Measurements from ENCODE around the gene OGFR.

OGFR gene

DNA sequence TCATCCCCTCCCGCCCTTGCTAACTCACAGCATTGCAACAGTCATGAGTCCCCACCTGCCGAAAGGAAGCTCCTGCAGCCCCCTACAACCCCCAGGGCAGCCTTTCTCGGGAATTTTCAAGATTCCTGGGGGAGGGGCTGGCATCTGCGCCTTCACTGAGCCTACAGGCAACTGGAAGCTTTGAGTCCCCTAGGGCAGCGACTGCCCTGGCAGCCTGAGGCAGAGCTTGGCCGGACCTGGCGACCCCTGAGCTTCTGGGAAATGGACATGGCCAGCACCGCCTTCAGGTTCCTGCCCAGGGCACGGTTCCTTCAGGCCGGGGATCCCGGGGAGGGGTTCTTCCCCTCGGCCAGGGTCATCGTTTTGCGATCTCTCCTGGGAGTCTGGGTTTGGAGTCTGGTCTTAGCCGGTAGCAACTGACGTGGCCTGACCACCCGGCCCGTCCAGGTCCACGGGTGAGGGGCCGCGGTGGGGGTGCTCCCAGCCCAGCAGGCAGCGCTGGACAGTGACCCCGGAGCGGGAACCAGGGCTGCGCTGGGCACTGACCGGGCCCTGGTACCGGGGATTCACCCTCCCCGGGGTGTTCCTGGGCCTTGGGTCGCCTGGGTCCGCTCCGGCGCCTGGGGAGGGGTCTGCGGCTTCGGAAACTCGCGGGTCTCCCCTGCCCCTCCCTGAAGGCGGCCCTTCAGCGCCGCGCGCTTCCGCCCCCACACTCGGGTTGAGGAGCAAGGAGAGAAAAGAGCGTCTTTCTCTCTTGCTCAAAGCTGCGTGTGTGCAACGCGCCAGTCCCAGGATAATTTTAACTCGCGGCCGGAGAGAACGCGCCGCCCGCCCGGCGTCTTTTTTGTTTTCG lies 11.6 kb downstream of the OGFR start:
- Histone ChIP-seq H3K27ac (peak overlapping the region in 1 of 2 donors; percentile 24), H3K4me3 (peak overlapping the region; percentile 71)
- TF ChIP-seq CTCF (IDR thresholded peaks at IDR 0.05): no peak
- no peak for DNase-seq (ENCODE audit: low spot score)

DNA sequence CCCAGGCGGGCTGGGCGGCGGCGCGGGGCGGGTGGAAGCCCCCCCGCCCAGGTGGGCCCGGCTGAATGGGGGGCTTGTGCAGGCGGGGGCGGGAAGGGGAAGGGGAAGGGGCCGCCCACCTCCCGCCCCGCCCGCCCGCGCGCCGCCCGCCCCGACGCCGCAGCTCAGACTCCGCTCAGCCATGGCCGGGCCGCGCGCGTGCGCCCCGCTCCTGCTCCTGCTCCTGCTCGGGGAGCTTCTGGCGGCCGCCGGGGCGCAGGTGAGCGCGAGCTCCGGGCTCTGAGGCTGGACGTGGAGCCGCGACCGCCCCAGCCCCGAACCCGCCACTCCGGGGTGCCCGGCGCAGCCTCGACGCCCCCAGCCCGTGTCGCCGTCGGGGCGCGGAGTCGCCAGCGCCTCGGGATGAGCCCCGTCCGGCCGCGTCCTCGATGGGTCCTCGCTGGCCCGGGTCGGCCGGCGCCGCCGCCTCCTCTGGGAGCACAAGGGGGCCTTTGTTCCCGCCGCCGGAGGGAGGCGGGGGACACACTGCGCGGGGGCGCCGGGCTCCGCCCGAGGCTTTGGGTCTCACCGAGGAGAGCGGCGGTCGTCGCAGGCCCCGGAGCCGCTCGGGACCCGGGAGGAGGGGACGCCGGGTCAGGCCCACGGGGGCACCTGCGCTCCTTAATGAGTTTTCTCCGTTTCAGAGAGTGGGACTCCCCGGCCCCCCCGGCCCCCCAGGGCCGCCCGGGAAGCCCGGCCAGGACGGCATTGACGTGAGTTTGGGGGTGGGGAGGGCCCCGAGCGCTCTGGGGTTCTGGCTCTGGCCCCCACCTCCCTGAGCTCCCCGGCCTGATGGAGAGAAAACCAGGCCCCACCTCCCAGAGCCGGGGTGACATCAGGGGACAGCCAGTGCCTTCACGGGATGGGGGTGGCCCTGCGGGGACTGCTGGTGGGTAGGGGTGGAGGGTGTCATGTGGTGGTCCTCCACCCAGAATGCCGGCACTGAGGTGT lies 12.5 kb downstream of the OGFR start, which contains the start of gene COL9A3:
COL9A3 (plus strand) TSS at position 167 of the 990 bp plus-strand sequence; CDS start at position 182, 15 bp downstream.
- Histone ChIP-seq H3K27ac (peak within 1 kb of the TSS in 1 of 2 donors; percentile 63), H3K4me3 (peak within 1 kb of the TSS; percentile 71)
- TF ChIP-seq CTCF (IDR thresholded peaks at IDR 0.05): no peak
- no peak for DNase-seq (ENCODE audit: low spot score)

DNA sequence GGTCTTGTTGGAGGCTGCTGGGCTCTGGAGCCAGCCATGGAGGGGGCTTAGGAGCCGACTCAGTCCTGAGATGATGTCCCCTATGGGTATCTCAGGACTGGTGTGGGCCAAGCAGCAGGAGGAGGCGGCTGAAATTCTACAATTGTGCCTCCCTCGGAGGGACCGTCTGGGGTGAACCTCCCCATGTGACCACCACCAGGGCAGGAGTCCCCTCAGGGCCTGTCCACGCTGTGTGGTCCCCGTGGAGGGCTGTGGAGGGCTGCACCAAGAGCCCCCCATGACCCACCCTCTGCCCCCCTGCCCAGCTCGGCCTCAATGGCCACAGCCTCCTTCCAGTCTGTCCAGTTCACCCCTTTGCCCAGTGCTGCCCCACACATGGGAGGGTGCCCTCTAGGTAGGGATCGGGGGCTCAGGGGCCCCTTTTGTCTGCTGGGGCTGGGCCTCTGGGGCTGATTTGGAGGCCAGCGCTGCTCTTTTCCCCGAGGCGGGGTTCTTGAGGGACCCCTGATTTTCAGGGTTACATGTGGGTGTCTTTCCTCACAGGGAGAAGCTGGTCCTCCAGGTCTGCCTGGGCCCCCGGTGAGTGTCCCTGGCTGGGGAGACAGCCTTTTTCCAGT lies 13.4 kb downstream of the OGFR start:
- DNase-seq (ENCODE audit: low spot score): no peak
- no peak for TF ChIP-seq CTCF (IDR thresholded peaks at IDR 0.05)
- peak overlapping the region; percentile 71 for H3K4me3 ChIP-seq
- peak overlapping the region in 1 of 2 donors; percentile 63 for H3K27ac ChIP-seq

DNA sequence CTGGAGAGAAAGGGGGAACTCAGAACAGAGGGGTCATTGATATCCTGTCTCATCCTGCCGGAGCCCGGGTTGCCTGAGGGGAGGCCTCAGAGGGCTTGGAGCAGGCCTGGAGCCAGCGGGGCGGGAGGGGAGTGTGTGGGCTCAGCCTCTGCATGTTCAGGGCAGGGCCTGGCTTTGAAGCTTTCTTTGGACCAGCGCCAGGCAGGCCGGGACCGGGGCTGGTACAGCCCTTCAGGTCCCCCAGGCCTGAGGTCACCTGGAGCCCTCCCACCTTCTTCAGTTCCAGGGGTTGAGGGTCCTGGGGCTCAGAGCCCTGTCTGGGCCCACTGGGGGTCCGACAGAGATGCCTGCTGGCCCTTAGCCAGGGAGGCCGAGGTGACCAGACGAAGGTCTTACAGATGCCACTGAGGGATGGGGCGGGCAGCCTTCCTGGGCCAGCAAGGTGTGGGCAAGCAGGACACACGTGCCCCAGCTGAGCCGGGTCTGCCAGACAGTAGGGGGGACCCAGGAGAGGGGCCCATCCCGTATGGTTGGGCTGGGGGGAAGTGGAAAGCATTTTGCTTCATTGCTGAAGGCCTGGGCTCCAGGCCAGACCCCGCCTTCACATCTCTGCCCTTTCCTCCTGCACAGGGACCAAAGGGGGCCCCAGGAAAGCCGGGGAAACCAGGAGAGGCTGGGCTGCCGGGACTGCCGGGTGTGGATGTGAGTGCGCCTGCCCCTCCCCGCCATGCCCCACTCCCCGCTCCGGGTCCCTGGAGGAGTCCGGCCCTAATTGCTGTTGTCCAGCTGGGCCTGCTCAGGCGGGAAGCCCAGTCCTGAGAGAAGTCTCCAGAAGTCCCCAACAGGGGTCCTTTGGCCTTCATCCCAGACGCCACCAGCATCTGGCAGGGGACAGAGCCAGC lies 14.2 kb downstream of the OGFR start:
- peak overlapping the region; percentile 37 for H3K4me3 ChIP-seq
- H3K27ac ChIP-seq: peak overlapping the region in 1 of 2 donors; percentile 63
- no peak for DNase-seq (ENCODE audit: low spot score)
- no peak for TF ChIP-seq CTCF (IDR thresholded peaks at IDR 0.05)

DNA sequence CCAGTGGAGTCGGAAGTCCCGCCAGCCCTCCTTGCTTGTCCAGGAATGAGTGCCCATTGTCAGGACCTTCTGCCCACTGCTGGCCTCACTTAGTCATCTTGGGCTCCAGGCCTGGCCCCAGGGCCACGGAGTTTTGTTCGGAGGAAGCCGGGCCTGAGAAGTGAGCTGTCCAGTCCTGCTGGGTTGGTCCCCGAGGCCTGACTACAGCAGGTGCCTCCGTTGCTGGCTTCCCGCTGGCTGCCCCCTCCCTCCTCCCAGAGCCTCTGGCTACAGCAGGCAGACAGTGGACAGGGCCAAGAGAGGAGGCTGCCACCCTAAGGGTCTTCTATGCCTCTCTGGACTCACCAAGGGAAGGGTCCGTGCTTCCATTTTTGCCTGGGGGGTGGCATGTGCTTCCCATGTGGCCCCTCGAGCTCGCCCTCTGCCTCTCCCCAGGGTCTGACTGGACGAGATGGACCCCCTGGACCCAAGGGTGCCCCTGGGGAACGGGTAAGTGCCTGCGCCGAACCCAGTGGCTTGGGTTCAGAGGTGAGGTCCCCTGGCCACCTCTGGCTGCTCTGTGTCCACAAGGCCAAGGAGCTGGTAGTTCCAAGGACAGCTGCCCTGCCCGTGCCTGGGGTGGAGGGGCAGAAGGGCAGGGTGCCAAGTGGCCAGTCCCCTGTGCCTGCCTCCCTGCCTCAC lies 15.0 kb downstream of the OGFR start:
- TF ChIP-seq CTCF (IDR thresholded peaks at IDR 0.05): no peak
- DNase-seq (ENCODE audit: low spot score): no peak
- Histone ChIP-seq H3K27ac (peak overlapping the region in 1 of 2 donors; percentile 63), H3K4me3 (peak overlapping the region; percentile 37)
